Glutamatergic neuron (in vitro differentiated cells): ENCODE measurements around the gene HTR5A. TPM values are rescaled to one million over a fixed set of nuclear protein-coding genes. Genes with fewer than 3 reads are reported as not detected.

Experiments used
- DNase-seq: peaks from one replicate; pipeline ENCODE4 v3.0.0; 2022
- H3K27ac Mint-ChIP-seq: one replicate; pipeline ENCODE4 v1.8.0; 2020; ENCODE audit warnings: mild to moderate bottlenecking, mixed read lengths, inconsistent platforms; ENCODE audit not compliant: unreplicated experiment
- H3K27me3 Mint-ChIP-seq: one replicate; pipeline ENCODE4 v1.8.0; 2020; ENCODE audit warnings: mild to moderate bottlenecking, moderate library complexity, mixed read lengths, inconsistent platforms; ENCODE audit not compliant: unreplicated experiment
- H3K36me3 Mint-ChIP-seq: one replicate; pipeline ENCODE4 v1.8.0; 2020; ENCODE audit warnings: mild to moderate bottlenecking, mixed read lengths, inconsistent platforms; ENCODE audit not compliant: unreplicated experiment
- H3K4me1 Mint-ChIP-seq: one replicate; pipeline ENCODE4 v1.8.0; 2020; ENCODE audit warnings: mild to moderate bottlenecking, low read depth, mixed read lengths, inconsistent platforms; ENCODE audit not compliant: unreplicated experiment
- H3K4me3 Mint-ChIP-seq: one replicate; pipeline ENCODE4 v1.8.0; 2020; ENCODE audit warnings: mild to moderate bottlenecking, mixed read lengths, inconsistent platforms; ENCODE audit not compliant: unreplicated experiment
- H3K9me3 Mint-ChIP-seq: one replicate; pipeline ENCODE4 v1.8.0; 2020; ENCODE audit warnings: mild to moderate bottlenecking, moderate library complexity, mixed read lengths, inconsistent platforms; ENCODE audit not compliant: unreplicated experiment
- CTCF ChIP-seq: fragments of 200-600 bp; sonication (generic); IDR thresholded peaks from one replicate; pipeline ENCODE4 v1.5.0; 2021; ENCODE audit not compliant: partially characterized antibody, unreplicated experiment
- total RNA-seq: library from RNA; stranded (reverse); fragmentation: NEBNext Ultra II Directional; extraction: Animal tissue kit (Norgen Biotek cat#: 25700); gene quantifications from one replicate; pipeline ENCODE4 v1.2.1, GENCODE V29; 2021; ENCODE audit not compliant: unreplicated experiment

The HTR5A gene
- total RNA-seq, 1 donor from 2014 or later, result 0.20 TPM

GRCh38 chr7:155108144-155108901 lies 38.2 kb downstream of the HTR5A start:
- H3K4me1 Mint-ChIP-seq, result peaks cover 32% of the 10 kb centered on the region
- no peak for DNase-seq
- peak overlapping the region; percentile 86 for H3K27ac Mint-ChIP-seq
- H3K4me3 Mint-ChIP-seq, result peak overlapping the region; percentile 61
- peaks cover 3% of the 10 kb centered on the region for H3K27me3 Mint-ChIP-seq
- no peak for TF ChIP-seq CTCF
- no peaks in the 10 kb centered on the region for H3K36me3 Mint-ChIP-seq
- H3K9me3 Mint-ChIP-seq, result peaks cover 6% of the 10 kb centered on the region

- Mint-ChIP-seq H3K4me3 (peak overlapping the region; percentile 61), H3K27me3 (peaks cover 3% of the 10 kb centered on the region), H3K9me3 (peaks cover 6% of the 10 kb centered on the region), H3K36me3 (no peaks in the 10 kb centered on the region), H3K27ac (peak overlapping the region; percentile 86), H3K4me1 (peaks cover 32% of the 10 kb centered on the region)
- no peak for TF ChIP-seq CTCF
- DNase-seq, result no peak
Observed at GRCh38 chr7:155109121-155109520, 39.0 kb downstream of the HTR5A start.

- no peaks in the 10 kb centered on the region for H3K27me3 Mint-ChIP-seq
Observed at GRCh38 chr7:155115288-155115687, 45.2 kb downstream of the HTR5A start.

GRCh38 chr7:155119801-155120382 lies 49.8 kb downstream of the HTR5A start:
- DNase-seq, result no peak
- no peak for TF ChIP-seq CTCF
- no peak overlapping the region for H3K4me3 Mint-ChIP-seq
- H3K4me1 Mint-ChIP-seq, result no peaks in the 10 kb centered on the region
- peaks cover 3% of the 10 kb centered on the region for H3K36me3 Mint-ChIP-seq
- no peaks in the 10 kb centered on the region for H3K27me3 Mint-ChIP-seq
- H3K27ac Mint-ChIP-seq, result no peak overlapping the region
- H3K9me3 Mint-ChIP-seq, result peaks cover 5% of the 10 kb centered on the region

More at GRCh38 chr7:155115288-155115687, 45.2 kb downstream of the HTR5A start:
- H3K4me1 Mint-ChIP-seq, result peaks cover 4% of the 10 kb centered on the region
- peaks cover 3% of the 10 kb centered on the region for H3K36me3 Mint-ChIP-seq
- H3K9me3 Mint-ChIP-seq, result peaks cover 2% of the 10 kb centered on the region
- H3K27ac Mint-ChIP-seq, result no peak overlapping the region
- no peak overlapping the region for H3K4me3 Mint-ChIP-seq
- TF ChIP-seq CTCF, result no peak
- DNase-seq, result no peak

- DNase-seq, result no peak
- no peaks in the 10 kb centered on the region for H3K27me3 Mint-ChIP-seq
- peaks cover 5% of the 10 kb centered on the region for H3K9me3 Mint-ChIP-seq
- peaks cover 3% of the 10 kb centered on the region for H3K36me3 Mint-ChIP-seq
- TF ChIP-seq CTCF, result no peak
- H3K4me3 Mint-ChIP-seq, result no peak overlapping the region
- no peak overlapping the region for H3K27ac Mint-ChIP-seq
- no peaks in the 10 kb centered on the region for H3K4me1 Mint-ChIP-seq
Observed at GRCh38 chr7:155120460-155120859, 50.3 kb downstream of the HTR5A start.
